HEK293 (cell line): ENCODE data around the gene GTPBP10.

ENCODE experiments used
- CTCF ChIP-seq: fragments of 450-650 bp; formaldehyde crosslinking; IDR thresholded peaks from 2 replicates; pipeline ENCODE4 v1.5.1; 2016; ENCODE audit warnings: missing biosample characterization, missing genetic modification characterization
- HOXD13 ChIP-seq: sonication (generic); formaldehyde crosslinking; IDR thresholded peaks from 2 replicates; pipeline ENCODE4 v1.8.0; 2022; ENCODE audit warnings: missing genetic modification reagents, borderline replicate concordance
- KLF9 ChIP-seq: fragments of 450-650 bp; formaldehyde crosslinking; IDR thresholded peaks from 2 replicates; pipeline ENCODE4 v1.5.1; 2016; ENCODE audit warnings: missing biosample characterization, missing genetic modification characterization, low read depth
- PRDM1 ChIP-seq: fragments of 450-650 bp; formaldehyde crosslinking; IDR thresholded peaks from 2 replicates; pipeline ENCODE4; 2016; ENCODE audit warnings: missing biosample characterization, missing genetic modification characterization
- SALL2 ChIP-seq: fragments of 450-650 bp; formaldehyde crosslinking; IDR thresholded peaks from 2 replicates; pipeline ENCODE4 v1.5.0; 2017; ENCODE audit warnings: missing biosample characterization, mild to moderate bottlenecking, missing genetic modification characterization, borderline replicate concordance
- WT1 ChIP-seq: fragments of 450-650 bp; formaldehyde crosslinking; IDR thresholded peaks from 2 replicates; pipeline ENCODE4 v1.5.1; 2016; ENCODE audit warnings: missing biosample characterization, missing genetic modification characterization
- YY1 ChIP-seq: fragments of 450-650 bp; formaldehyde crosslinking; IDR thresholded peaks from 2 replicates; pipeline ENCODE4 v1.5.1; 2018; ENCODE audit warnings: missing biosample characterization, missing genetic modification characterization
- ZBTB17 ChIP-seq: fragments of 450-650 bp; formaldehyde crosslinking; IDR thresholded peaks from 2 replicates; pipeline ENCODE4 v1.5.1; 2016; ENCODE audit warnings: missing biosample characterization, missing genetic modification characterization
- ZFP3 ChIP-seq: fragments of 450-650 bp; formaldehyde crosslinking; IDR thresholded peaks from 2 replicates; pipeline ENCODE4 v1.5.1; 2016; ENCODE audit warnings: low read depth, missing biosample characterization, missing genetic modification characterization
- ZNF174 ChIP-seq: fragments of 450-650 bp; formaldehyde crosslinking; IDR thresholded peaks from 2 replicates; pipeline ENCODE4 v1.5.0; 2017; ENCODE audit warnings: missing biosample characterization, mild to moderate bottlenecking, missing genetic modification characterization
- ZNF175 ChIP-seq: fragments of 450-650 bp; formaldehyde crosslinking; IDR thresholded peaks from 2 replicates; pipeline ENCODE4 v1.5.1; 2016; ENCODE audit warnings: missing biosample characterization, missing genetic modification characterization
- ZNF214 ChIP-seq: fragments of 450-650 bp; formaldehyde crosslinking; IDR thresholded peaks from 2 replicates; pipeline ENCODE4 v1.5.1; 2017; ENCODE audit warnings: missing biosample characterization, mild to moderate bottlenecking, missing genetic modification characterization, borderline replicate concordance
- ZNF223 ChIP-seq: fragments of 450-650 bp; formaldehyde crosslinking; IDR thresholded peaks from 2 replicates; pipeline ENCODE4 v1.5.1; 2016; ENCODE audit warnings: missing biosample characterization, missing genetic modification characterization
- ZNF24 ChIP-seq: fragments of 450-650 bp; formaldehyde crosslinking; IDR thresholded peaks from 2 replicates; pipeline ENCODE4 v1.5.1; 2016; ENCODE audit warnings: missing biosample characterization, missing genetic modification characterization
- ZNF274 ChIP-seq, 2 experiments: fragments of 200-500 bp in 1 of 2; fragments of 450-650 bp in 1 of 2; sonication (Bioruptor generic) in 1 of 2; formaldehyde crosslinking in 1 of 2; IDR thresholded peaks; 2 replicates each; pipeline versions ENCODE4 v1.5.1 to v1.6.1; 2014 to 2016; ENCODE audit warnings: borderline replicate concordance in 1 of 2, inconsistent platforms in 1 of 2, low read length in 1 of 2, missing biosample characterization in 1 of 2, missing genetic modification characterization in 1 of 2
- ZNF302 ChIP-seq: fragments of 450-650 bp; formaldehyde crosslinking; IDR thresholded peaks from 2 replicates; pipeline ENCODE4 v1.5.1; 2016; ENCODE audit warnings: missing biosample characterization, missing genetic modification characterization, low read depth
- ZNF394 ChIP-seq: fragments of 450-650 bp; formaldehyde crosslinking; IDR thresholded peaks from 2 replicates; pipeline ENCODE4 v1.5.1; 2016; ENCODE audit warnings: missing biosample characterization, missing genetic modification characterization, mild to moderate bottlenecking, moderate library complexity, borderline replicate concordance
- ZNF426 ChIP-seq: fragments of 450-650 bp; formaldehyde crosslinking; IDR thresholded peaks from 2 replicates; pipeline ENCODE4 v1.5.1; 2017; ENCODE audit warnings: missing biosample characterization, missing genetic modification characterization, mild to moderate bottlenecking, inconsistent platforms, moderate library complexity
- ZNF529 ChIP-seq: fragments of 450-650 bp; formaldehyde crosslinking; IDR thresholded peaks from 2 replicates; pipeline ENCODE4 v1.5.1; 2017; ENCODE audit warnings: missing genetic modification characterization, missing biosample characterization; ENCODE audit not compliant: insufficient replicate concordance
- ZNF600 ChIP-seq: fragments of 450-650 bp; formaldehyde crosslinking; IDR thresholded peaks from 2 replicates; pipeline ENCODE4 v1.5.1; 2016; ENCODE audit warnings: missing biosample characterization, missing genetic modification characterization
- ZNF660 ChIP-seq: fragments of 450-650 bp; IDR thresholded peaks from 2 replicates; pipeline ENCODE4 v1.5.1; 2018; ENCODE audit warnings: missing biosample characterization, mild to moderate bottlenecking, missing genetic modification characterization
- ZNF701 ChIP-seq: fragments of 450-650 bp; formaldehyde crosslinking; IDR thresholded peaks from 2 replicates; pipeline ENCODE4 v1.5.1; 2016; ENCODE audit warnings: missing biosample characterization, missing genetic modification characterization
- ZNF785 ChIP-seq: fragments of 450-650 bp; formaldehyde crosslinking; IDR thresholded peaks from 2 replicates; pipeline ENCODE4 v1.5.1; 2016; ENCODE audit warnings: missing biosample characterization, missing genetic modification characterization
- TF ChIP-seq, protein P1 (sequence below): fragments of 450-650 bp; formaldehyde crosslinking; IDR thresholded peaks from 2 replicates; pipeline ENCODE4 v1.5.1; 2016; ENCODE audit warnings: missing biosample characterization, missing genetic modification characterization
- TF ChIP-seq, protein P2 (sequence below): fragments of 450-650 bp; formaldehyde crosslinking; IDR thresholded peaks from 2 replicates; pipeline ENCODE4 v1.5.1; 2016; ENCODE audit warnings: missing biosample characterization, missing genetic modification characterization, borderline replicate concordance
- TF ChIP-seq, protein P3 (sequence below): fragments of 450-650 bp; formaldehyde crosslinking; IDR thresholded peaks from 2 replicates; pipeline ENCODE4 v1.5.1; 2016; ENCODE audit warnings: missing biosample characterization, missing genetic modification characterization
- TF ChIP-seq, protein P4 (sequence below): fragments of 450-650 bp; formaldehyde crosslinking; IDR thresholded peaks from 2 replicates; pipeline ENCODE4 v1.5.1; 2017; ENCODE audit warnings: missing biosample characterization, mild to moderate bottlenecking, missing genetic modification characterization, moderate library complexity

GTPBP10 gene

GRCh38 chr7:90403174-90404113 is 56.9 kb downstream of the GTPBP10 start, which contains the start of gene CLDN12 (continued):
- TF ChIP-seq, protein P1, sequence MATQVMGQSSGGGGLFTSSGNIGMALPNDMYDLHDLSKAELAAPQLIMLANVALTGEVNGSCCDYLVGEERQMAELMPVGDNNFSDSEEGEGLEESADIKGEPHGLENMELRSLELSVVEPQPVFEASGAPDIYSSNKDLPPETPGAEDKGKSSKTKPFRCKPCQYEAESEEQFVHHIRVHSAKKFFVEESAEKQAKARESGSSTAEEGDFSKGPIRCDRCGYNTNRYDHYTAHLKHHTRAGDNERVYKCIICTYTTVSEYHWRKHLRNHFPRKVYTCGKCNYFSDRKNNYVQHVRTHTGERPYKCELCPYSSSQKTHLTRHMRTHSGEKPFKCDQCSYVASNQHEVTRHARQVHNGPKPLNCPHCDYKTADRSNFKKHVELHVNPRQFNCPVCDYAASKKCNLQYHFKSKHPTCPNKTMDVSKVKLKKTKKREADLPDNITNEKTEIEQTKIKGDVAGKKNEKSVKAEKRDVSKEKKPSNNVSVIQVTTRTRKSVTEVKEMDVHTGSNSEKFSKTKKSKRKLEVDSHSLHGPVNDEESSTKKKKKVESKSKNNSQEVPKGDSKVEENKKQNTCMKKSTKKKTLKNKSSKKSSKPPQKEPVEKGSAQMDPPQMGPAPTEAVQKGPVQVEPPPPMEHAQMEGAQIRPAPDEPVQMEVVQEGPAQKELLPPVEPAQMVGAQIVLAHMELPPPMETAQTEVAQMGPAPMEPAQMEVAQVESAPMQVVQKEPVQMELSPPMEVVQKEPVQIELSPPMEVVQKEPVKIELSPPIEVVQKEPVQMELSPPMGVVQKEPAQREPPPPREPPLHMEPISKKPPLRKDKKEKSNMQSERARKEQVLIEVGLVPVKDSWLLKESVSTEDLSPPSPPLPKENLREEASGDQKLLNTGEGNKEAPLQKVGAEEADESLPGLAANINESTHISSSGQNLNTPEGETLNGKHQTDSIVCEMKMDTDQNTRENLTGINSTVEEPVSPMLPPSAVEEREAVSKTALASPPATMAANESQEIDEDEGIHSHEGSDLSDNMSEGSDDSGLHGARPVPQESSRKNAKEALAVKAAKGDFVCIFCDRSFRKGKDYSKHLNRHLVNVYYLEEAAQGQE = no peak
- TF ChIP-seq, protein P2, sequence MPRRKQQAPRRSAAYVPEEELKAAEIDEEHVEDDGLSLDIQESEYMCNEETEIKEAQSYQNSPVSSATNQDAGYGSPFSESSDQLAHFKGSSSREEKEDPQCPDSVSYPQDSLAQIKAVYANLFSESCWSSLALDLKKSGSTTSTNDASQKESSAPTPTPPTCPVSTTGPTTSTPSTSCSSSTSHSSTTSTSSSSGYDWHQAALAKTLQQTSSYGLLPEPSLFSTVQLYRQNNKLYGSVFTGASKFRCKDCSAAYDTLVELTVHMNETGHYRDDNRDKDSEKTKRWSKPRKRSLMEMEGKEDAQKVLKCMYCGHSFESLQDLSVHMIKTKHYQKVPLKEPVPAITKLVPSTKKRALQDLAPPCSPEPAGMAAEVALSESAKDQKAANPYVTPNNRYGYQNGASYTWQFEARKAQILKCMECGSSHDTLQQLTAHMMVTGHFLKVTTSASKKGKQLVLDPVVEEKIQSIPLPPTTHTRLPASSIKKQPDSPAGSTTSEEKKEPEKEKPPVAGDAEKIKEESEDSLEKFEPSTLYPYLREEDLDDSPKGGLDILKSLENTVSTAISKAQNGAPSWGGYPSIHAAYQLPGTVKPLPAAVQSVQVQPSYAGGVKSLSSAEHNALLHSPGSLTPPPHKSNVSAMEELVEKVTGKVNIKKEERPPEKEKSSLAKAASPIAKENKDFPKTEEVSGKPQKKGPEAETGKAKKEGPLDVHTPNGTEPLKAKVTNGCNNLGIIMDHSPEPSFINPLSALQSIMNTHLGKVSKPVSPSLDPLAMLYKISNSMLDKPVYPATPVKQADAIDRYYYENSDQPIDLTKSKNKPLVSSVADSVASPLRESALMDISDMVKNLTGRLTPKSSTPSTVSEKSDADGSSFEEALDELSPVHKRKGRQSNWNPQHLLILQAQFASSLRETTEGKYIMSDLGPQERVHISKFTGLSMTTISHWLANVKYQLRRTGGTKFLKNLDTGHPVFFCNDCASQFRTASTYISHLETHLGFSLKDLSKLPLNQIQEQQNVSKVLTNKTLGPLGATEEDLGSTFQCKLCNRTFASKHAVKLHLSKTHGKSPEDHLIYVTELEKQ (tag by site-specific recombination) = no peak
- TF ChIP-seq HOXD13 (no peak), ZNF223 (tag by site-specific recombination) (no peak), ZNF529 (tag by site-specific recombination) (no peak), ZNF660 (tag by site-specific recombination) (no peak), ZNF600 (tag by site-specific recombination) (peak; percentile 53; the same call in 1 of the 2 replicates), ZNF174 (tag by site-specific recombination) (no peak), ZNF214 (tag by site-specific recombination) (no peak), YY1 (no peak), ZNF701 (tag by site-specific recombination) (no peak), SALL2 (no peak), ZNF175 (tag by site-specific recombination) (no peak), ZNF24 (tag by site-specific recombination) (no peak), PRDM1 (tag by site-specific recombination) (no peak), ZFP3 (tag by site-specific recombination) (no peak), ZNF785 (tag by site-specific recombination) (no peak), WT1 (tag by site-specific recombination) (no peak), ZNF394 (peak; percentile 67; the same call in 1 of the 2 replicates), ZNF426 (tag by site-specific recombination) (no peak), ZNF274 (IDR thresholded peaks at IDR 0.05; ENCODE audit: low read length) (no peak), ZNF274 (tag by site-specific recombination; IDR thresholded peaks at IDR 0.05; ENCODE audit: borderline replicate concordance) (no peak), ZNF302 (tag by site-specific recombination) (no peak), CTCF (tag by site-specific recombination) (no peak), KLF9 (tag by site-specific recombination) (peak; percentile 61; the same call in 1 of the 2 replicates), ZBTB17 (tag by site-specific recombination) (peak; percentile 71)
- TF ChIP-seq, protein P3, sequence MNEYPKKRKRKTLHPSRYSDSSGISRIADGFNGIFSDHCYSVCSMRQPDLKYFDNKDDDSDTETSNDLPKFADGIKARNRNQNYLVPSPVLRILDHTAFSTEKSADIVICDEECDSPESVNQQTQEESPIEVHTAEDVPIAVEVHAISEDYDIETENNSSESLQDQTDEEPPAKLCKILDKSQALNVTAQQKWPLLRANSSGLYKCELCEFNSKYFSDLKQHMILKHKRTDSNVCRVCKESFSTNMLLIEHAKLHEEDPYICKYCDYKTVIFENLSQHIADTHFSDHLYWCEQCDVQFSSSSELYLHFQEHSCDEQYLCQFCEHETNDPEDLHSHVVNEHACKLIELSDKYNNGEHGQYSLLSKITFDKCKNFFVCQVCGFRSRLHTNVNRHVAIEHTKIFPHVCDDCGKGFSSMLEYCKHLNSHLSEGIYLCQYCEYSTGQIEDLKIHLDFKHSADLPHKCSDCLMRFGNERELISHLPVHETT (tag by site-specific recombination) = peak; percentile 16; the same call in 1 of the 2 replicates
- TF ChIP-seq, protein P4, sequence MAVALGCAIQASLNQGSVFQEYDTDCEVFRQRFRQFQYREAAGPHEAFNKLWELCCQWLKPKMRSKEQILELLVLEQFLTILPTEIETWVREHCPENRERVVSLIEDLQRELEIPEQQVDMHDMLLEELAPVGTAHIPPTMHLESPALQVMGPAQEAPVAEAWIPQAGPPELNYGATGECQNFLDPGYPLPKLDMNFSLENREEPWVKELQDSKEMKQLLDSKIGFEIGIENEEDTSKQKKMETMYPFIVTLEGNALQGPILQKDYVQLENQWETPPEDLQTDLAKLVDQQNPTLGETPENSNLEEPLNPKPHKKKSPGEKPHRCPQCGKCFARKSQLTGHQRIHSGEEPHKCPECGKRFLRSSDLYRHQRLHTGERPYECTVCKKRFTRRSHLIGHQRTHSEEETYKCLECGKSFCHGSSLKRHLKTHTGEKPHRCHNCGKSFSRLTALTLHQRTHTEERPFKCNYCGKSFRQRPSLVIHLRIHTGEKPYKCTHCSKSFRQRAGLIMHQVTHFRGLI (tag by site-specific recombination) = peak; percentile 47; the same call in 1 of the 2 replicates
